GM10248 (cell line): ENCODE measurements around the gene CFAP61.

ENCODE experiments used
- CTCF ChIA-PET: fragments of 300-600 bp; sonication (Branson Sonifier 250); formaldehyde crosslinking; extraction: SDS; loops from one replicate; lab custom pipeline; 2021; ENCODE audit warnings: antibody characterized with exemption; lab: Yijun Ruan, JAX
- POLR2A ChIA-PET: fragments of 350-650 bp; sonication (Branson Sonifier 250); formaldehyde crosslinking; extraction: SDS; loops from one replicate; lab custom pipeline; 2020; ENCODE audit warnings: antibody characterized with exemption; lab: Yijun Ruan, JAX
- DNase-seq: peaks from one replicate; pipeline ENCODE4 v3.0.0; 2012; ENCODE audit errors: extremely low spot score
- TF ChIP-seq, protein P1 (sequence below): IDR thresholded peaks from 2 replicates; pipeline ENCODE4 v1.5.1; 2012; ENCODE audit warnings: mild to moderate bottlenecking, low read depth; ENCODE audit errors: extremely low read depth, missing control alignments, control extremely low read depth

Gene CFAP61

DNA sequence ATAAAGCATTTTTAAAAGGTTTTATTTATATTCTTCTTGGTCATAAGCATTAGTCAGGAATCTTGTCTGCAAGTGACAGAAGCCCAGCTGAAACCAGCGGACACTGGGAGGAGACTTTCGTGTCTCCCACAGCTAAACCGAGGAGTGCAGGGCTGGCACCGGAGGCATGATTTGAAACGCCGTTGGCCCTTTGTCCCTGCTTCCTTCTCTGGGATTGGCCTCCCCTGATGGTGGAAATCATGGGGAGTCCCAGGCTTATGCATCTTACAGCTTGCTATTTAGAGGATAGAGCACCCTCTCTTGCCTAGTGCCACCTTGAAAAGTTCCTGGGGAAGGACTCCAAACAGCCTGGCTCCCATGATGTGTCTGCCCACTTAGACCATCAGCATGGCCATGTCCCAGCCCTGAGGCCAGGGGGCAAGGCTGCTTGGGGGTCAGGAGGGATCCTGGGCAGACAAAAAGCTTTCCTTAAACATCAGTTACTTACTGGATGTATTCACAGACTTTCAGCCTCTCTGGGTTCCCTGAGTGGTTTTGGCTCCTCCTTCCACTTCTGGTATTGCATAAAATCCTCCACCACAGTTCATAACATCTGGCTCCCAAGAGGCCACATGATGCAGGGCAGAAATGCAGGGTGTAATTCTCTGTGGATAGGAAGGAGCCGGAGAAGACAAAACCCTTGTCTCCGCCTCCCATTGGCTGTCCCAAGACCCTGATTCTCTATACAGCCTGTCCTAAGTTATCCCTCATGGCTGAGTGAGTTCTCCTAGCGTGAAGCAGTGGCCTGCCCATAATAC is 266.2 kb downstream of the CFAP61 start:
- CTCF ChIA-PET, result interaction anchor here (1.0 to 1.2 kb wide), 2 partner anchors 9 to 15 kb away, joined by 3 read pairs; no protein-coding TSS in a partner anchor
- POLR2A ChIA-PET, result no interaction called here
- no peak for DNase-seq
- TF ChIP-seq, protein P1, sequence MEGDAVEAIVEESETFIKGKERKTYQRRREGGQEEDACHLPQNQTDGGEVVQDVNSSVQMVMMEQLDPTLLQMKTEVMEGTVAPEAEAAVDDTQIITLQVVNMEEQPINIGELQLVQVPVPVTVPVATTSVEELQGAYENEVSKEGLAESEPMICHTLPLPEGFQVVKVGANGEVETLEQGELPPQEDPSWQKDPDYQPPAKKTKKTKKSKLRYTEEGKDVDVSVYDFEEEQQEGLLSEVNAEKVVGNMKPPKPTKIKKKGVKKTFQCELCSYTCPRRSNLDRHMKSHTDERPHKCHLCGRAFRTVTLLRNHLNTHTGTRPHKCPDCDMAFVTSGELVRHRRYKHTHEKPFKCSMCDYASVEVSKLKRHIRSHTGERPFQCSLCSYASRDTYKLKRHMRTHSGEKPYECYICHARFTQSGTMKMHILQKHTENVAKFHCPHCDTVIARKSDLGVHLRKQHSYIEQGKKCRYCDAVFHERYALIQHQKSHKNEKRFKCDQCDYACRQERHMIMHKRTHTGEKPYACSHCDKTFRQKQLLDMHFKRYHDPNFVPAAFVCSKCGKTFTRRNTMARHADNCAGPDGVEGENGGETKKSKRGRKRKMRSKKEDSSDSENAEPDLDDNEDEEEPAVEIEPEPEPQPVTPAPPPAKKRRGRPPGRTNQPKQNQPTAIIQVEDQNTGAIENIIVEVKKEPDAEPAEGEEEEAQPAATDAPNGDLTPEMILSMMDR, result no peak

- POLR2A ChIA-PET, result no interaction called here
- no peak for DNase-seq
- CTCF ChIA-PET, result interaction anchor here (1.1 kb wide), 1 partner anchor 10 kb away, joined by 3 read pairs; no protein-coding TSS in a partner anchor
- TF ChIP-seq, protein P1, result no peak
These were observed 268.8 kb downstream of the CFAP61 start for GRCh38 chr20:20321134-20321533.

GRCh38 chr20:20321917-20322316 is 269.6 kb downstream of the CFAP61 start:
- DNase-seq, result no peak
- ChIA-PET POLR2A (no interaction called here), CTCF (no interaction called here)
- TF ChIP-seq, protein P1, result no peak

- ChIA-PET POLR2A (no interaction called here), CTCF (interaction anchor here (2.2 kb wide), 1 partner anchor 10 kb away, joined by 7 read pairs; no protein-coding TSS in a partner anchor)
- TF ChIP-seq, protein P1, result no peak
- DNase-seq, result no peak
These were observed 270.6 kb downstream of the CFAP61 start for GRCh38 chr20:20322912-20323311.

DNA sequence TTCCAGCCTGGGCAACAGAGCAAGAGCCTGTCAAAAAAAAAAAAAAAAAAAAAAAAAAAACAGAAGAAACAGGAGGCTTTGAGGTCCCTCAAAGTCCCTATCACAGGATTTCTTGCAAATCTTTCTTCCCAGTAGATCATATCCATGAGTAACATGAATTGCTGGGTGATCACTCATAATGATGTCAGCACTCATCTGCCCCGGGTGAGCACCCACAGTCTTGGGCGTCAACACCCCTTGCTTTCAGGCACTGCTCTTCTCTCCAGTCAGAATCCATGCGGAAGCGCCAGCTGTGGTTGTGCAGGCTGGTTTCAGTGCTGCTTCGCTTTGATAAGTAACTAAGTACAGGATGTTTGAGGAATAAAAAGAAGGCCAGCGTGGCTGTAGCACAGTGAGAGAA is 275.4 kb downstream of the CFAP61 start:
- no peak for DNase-seq
- ChIA-PET POLR2A (no interaction called here), CTCF (interaction anchor here (1.0 to 1.4 kb wide), 2 partner anchors 9 to 232 kb away, joined by 3 read pairs; no protein-coding TSS in a partner anchor)
- TF ChIP-seq, protein P1, result no peak

DNA sequence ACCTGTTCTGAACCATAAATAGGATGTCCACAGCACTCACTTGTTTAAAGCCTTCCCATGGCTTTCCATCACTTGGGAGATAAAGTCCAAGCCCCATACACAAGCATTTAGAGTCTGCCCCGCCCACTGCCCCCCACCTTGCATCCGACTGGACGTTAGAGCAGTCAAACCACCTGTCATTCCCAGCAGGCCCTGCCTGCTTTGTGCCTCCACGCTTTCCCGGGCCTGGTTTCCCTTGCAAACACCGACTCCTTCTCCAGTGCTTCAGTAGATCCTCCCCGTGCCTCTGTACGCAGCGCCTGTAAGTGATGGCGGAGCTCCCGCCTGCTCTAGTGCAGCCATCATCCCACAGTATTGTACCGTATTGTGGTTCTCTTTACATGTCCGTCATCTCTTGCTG is 277.2 kb downstream of the CFAP61 start:
- TF ChIP-seq, protein P1, result no peak
- CTCF ChIA-PET, result no interaction called here
- no peak for DNase-seq
- POLR2A ChIA-PET, result no interaction called here
